HG03457 (cell line): ENCODE measurements around the gene DDX24.

Experiments
- ATAC-seq: cut with Tn5 transposase; IDR thresholded peaks from one replicate; pipeline ENCODE4 v1.9.1; 2021; ENCODE audit warnings: moderate number of reproducible peaks; ENCODE audit not compliant: unreplicated experiment

DDX24 gene

DNA sequence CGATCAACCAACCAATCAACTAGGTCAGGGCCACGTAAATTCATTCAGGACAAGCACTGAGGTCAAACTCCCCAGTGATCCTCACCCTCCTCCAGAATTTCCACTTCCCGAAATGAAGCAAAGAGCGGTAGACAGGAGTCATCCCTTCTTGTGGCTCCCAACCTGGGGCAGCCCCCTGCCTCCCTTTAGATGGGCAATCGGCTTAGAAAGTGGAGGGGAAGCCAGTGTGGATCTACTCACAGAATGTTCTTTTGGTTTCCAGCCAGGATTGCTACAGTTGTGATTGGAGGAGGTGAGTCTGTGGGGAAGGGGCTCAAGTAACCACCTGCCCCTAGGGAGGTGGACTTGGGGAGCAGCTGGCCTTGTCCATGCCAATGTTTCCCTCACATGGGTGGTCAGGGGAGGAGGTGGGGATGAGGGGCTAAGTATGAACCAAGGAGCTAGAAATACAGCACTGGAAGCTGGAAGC, 33.6 kb upstream of the DDX24 start:
- ATAC-seq, result no peak

DNA sequence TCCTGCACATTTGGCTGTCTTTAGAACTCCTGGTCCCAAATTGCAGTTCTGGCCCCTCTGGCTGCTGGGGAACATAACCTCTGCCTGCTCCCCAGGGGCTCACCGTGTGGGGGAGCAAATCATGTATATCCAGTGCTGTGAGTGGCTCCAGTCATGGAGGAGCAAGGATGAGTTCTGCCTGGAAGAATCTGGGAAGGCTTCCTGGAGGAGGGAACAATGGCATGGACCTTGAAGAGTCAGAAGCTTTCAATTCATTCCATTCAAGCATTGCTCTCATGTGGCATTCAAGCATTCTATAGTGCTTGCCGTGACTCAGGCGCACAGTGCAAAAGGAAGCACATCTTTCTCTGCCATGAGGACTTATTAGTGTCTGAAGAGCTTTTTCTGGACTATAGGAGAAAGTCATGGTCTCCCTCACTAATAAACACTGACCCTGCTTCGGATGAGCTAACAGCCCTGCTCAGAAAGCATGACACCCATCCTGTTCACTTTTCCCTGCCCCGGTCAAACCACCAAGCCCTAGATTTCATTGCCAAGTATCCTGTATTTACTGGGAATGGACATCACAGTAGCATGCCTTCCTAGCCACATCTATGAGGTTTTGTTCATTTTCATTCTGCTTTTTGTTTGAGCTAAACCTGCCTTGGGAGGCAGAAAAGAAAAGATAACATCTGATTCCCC, 33.0 kb upstream of the DDX24 start:
- no peak for ATAC-seq

DNA sequence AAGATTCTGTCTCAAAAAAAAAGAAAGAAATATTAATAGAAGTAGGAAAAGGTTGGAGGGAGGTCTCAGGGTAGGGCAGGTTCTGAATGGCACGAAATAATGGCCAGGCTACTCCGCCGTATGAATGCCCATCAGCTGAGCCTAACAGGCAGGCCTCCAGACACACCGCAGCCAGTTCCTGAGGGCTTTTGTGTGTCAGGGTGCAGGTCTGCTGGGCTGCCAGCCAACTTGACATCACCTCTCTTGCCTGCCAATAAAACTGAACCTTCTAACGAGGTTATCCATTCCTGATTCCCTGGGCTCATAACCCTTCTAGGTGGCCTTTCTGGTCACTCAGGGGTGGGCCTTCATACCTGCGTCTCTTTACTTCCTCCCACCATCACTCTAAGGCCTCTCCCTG, 32.5 kb upstream of the DDX24 start:
- no peak for ATAC-seq

DNA sequence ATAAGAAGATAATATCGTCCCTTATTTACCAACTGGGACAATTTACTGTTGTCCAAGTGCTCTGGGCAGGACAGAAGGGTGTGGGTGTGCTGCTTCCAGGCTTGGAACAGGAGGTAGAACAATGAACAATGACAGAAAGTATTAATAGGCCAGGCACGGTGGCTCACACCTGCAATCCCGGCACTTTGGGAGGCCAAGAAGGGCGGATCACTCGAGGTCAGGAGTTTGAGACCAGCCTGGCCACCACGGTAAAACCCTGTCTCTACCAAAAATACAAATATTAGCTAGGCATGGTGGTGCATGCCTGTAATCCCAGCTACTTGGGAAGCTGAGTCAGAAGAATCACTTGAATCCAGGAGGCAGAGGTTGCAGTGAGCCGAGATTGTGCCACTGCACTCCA, 32.1 kb upstream of the DDX24 start:
- ATAC-seq, result no peak

DNA sequence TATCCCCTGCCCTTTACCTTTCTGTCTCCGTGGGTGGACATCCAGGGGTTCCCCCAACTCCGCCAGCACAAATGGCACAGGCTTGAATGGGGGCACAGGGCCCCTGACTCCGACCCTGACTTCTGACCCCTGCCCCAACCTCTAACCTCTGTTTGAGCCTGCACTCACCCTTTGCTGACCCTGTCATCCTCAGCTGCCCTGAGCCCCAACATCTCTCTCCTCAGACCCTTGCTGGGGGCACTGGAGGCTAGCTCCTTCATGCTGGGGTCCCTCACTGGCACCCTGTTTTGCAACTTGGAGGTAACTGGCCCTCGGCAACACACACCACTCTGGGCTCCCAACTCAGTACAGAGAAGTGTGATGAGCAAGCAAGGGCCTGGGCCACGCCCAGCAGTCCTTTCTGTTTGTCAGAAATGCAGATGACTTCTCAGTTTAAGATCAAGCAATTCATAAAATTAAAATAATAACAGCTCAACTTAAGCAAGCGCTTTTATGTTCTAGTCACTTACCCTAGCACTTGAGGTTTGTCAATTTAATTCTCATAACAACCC, 31.6 kb upstream of the DDX24 start:
- ATAC-seq, result no peak

DNA sequence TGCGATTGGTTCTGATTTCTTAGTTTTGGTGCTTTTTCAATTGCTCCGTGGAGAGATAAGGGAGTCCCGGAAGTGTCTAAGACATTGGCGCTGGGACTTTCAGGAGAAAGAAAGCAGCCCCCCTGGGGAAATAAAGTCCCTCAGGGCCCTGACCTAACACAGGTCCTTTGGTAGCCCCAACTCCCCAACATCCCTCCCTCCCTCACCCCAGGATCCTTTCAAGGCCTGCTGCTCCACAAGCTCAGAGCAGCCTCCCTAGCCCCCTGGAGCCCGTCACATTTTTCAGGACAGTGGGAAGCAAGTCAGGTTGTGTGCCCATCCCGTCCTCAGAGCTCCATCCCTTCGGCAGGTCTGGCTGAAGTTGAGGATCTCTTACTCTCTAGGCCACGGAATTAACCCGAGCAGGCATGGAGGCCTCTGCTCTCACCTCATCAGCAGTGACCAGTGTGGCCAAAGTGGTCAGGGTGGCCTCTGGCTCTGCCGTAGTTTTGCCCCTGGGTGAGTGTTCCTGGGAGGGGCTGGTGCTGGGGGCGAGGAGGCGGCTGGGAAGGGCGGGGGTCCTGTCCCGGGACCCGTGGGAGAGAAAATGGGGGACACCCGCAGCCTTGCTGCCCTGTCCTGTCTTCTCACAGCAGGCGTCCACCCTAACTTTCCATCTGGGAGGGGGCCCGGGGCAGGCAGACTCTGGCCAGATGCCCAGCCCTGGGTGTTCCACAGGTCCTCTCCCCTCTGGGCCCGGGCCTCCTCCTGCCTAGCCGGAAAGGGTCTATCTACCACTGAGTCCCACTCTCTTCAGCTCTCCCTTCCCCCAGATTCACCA, 30.5 kb upstream of the DDX24 start:
- no peak for ATAC-seq

DNA sequence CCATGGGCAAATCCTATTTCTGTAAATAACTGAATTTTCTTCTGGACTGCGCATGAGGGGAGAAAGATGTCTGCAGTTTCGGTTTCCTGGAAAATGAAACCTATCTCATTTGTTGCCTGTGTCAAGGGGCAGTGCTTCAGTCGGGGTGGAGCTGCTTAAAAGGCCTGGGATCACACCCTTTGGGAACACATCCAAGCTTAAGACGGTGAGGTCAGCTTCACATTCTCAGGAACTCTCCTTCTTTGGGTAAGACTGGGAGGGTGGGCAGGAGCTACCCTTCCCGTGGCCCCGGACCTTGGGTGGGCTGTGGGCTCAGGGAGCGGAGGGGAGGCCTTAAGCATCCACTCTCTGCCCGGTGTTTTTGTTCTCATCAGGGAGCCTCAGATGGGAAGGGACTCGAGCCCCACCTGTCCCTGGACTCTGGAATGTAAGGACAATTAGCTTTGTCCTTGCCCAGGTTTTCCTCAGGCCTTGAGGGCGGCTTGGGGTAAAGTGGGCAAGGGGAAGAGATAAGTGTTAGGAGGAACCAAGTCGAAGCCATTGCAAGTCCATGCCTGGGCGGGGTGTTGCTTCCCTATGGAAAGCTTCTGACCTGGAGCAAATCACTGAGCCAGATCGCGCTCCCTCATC, 29.7 kb upstream of the DDX24 start, which contains the start of gene IFI27:
Gene IFI27 (plus strand): TSS at position 185 of the 630 bp plus-strand sequence.
- no peak for ATAC-seq

DNA sequence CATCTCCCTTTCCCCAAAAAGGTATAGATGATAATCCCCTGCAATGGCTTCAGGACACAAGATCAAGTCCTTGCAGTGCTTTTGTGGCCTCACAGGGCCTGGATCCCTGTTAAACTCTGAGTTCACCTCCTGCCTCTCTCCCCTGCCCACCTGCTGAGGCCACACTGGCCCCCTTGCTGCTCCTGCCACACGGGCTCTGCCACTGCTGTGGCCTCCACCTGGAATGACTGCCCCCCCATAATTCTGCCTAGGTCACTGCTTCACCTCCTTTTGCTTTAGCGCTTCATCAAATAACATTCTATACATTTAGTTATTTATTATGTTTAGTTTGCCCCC, 28.9 kb upstream of the DDX24 start:
- no peak for ATAC-seq

DNA sequence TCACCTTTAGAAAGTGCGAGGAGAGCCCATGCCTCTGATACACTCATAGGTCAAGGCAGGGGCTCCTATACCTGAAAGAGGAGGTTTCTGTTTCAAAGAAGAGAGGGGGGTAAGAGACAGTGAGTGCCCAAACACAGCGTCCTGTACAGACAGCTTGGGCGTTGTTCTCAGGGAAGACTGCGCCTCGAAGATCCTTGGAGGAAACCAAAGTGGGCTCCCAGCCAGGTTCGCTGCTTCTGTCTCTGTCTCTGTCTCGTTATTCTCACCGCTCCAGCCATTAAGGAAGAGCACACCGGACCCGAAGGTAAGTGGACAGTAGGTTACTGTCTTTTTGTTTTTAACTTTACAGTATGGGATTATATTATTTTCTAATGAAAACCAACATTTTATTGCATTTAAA, 23.7 kb upstream of the DDX24 start:
- no peak for ATAC-seq

DNA sequence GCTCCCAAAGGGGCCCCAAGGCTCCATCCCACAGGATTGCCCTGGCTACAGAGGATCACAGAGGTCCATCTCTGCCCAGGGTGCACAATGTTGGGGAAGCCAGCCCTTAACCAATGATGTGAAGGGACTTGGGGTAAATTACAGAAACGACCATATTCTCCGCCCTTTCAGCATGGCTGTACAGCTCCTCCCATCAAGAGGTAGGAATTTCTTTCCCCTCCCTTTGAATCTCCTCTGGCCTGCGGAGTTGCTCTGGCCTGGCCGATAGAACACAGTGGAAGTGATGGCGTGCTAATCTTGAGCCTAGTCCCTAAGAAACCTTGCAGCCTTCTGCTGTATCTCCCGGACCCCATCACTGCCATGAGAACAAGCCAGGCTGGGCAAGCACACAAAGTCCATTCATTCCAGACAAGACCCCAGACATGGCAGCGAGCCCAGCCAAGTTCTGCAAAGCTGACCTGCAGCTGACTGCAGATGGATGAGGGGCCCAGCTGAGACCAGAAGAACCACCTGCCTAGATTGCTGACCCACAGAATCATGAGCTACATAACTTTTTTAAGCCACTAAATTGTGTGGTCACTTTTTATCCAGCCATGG, 22.6 kb upstream of the DDX24 start:
- no peak for ATAC-seq

DNA sequence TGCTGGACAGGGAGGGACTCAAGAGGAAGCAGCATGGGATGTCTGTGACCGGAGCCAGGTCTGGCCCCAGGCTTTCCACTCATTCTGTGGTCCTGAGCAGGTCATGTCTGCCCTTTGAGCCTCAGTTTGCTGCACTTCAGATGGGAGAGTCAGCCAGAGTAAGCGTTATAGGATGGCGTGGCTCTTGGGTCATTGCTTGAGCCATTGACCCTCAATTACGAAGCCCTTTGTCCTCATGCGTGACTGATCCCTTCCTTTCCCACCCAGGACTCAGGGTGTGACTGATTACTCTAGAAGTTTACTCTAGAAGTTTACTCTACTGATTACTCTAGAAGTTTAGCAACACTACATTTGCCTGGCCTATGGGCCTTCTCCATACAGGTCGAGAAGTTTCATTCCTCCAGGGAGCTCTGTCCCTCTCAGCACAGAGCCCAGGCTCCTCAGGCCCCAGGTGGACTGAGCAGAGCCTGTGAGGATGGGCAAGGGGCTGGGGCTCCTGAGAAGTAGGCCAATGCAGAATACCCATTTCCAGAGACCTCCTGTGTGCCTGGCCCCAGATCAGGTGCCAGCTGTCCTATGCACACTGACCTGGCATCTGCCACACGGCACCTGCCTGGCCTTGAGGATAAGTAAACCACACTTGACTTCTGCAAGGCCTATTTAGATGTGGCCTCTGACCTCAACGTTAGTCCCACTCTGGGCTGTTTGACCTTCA, 21.9 kb upstream of the DDX24 start:
- ATAC-seq, result no peak

DNA sequence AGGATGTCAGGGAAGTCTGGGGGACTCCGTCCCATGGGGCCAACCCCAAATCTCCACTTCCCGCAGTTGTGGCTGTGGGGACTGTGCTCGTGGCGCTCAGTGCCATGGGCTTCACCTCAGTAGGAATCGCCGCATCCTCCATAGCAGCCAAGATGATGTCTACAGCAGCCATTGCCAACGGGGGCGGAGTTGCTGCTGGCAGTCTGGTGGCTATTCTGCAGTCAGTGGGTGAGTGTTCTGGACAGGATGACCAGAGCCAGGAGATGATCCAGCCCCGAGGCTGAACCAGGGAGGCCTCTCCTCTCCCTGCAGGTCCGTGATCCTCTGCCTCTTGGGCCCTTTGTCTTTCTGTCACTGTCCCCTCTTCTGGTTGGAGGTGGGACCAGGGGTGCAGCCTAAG, 20.7 kb upstream of the DDX24 start:
- no peak for ATAC-seq

DNA sequence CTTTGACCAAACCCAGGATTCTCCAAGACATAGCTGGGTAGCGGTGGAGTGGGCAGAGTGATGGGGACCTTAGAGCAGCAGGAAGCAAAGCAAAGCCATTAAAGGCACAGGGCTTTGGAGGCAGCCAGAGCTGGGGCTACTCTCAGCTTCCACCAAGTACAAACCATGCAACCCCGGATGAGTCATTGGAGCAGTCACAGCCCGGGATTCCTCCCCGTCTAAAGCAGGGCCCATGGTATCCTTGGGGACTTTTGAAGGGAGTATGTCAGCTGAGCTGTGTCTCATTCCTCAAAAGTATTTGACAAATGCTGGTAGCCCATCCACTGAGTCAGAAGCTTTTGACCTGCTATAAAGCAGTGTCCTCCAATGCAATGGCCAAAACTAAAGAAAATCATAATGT, 19.8 kb upstream of the DDX24 start:
- no peak for ATAC-seq

DNA sequence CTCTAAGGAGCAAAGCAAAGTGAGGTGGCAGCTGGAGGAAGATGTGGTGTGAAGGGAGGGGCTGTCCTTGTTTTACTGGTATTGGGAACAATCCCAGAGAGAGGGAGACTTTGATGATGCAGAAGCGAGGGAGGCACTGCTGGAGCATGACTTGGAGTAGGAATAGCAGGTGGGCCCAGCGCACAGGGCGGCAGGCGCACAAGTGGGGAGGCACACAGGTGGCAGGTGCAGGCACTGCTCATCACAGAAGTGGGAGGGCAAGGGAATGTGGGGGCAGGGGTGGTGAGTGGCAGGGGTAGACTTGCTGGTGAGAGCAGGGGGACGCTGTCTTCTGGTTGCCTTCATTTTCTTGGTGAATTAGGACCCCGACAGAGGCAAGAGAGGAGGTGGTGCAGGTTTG, 18.0 kb upstream of the DDX24 start:
- ATAC-seq, result no peak

DNA sequence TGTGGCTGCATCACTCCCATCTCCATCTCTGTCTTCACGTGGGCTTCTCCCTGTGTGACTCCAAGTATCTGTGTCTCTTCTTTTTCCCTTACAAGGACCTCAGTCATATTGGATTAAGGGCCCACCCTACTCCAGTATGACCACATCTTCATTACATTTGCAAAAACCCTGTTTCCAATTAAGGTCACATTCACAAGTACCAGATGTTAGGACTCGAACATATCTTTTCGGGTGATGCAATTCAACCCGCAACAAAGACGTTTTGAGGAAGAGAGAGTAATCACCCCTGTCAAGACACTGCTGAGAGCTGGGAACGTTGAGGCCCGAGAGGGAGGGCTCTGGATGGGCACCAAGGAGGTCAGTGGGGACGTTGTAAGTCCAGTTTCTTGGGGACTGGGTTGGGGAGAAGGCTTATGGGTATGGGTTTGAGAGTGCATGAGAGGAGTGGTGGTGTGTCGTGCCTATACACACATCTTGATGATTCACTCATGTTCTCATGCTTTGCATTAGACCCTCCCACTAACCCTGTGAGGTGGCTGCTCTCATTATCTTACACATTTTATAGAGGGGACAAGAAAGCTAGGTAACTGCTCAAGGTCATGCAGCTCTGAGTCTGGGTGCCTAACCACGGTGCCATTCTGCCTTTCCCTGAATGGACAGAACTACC, 17.5 kb upstream of the DDX24 start:
- ATAC-seq, result no peak

DNA sequence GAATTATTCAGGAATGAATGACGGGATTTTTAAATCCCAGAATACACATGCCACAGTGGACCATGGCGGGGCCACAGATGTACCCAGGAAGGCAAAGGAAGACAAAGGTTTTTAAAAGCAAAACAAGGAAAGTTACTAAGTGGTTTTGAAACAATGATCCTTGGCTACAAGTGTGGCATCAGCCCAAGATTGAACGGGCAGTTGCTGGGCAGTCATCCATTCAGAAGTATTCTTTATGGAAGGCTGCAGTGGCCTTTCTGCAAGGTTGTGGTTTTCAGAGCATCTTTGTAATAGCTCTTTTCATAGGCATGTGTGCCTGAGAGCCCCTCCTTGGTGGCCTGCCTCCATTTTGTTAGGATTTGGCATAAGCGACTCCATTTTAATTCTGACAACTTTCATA, 16.1 kb upstream of the DDX24 start:
- ATAC-seq, result no peak

DNA sequence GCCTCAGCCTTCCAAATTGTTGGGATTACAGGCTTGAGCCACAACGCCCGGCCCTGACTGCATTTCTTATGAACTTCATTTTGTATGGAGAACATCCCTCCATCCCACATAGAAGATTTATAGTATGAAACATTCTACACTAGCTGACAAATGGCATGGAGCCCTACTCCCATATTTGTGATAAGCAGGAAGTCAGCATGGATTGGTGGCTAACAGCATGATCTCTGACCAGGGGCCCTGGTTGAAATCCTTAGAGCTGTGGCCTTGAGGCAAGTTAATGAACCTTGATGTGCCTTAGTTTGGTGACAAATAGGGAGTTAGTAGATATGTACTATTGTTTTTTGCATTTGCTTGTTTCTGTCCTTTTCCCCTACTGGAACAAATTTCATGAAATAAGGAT, 12.4 kb upstream of the DDX24 start:
- ATAC-seq, result no peak

DNA sequence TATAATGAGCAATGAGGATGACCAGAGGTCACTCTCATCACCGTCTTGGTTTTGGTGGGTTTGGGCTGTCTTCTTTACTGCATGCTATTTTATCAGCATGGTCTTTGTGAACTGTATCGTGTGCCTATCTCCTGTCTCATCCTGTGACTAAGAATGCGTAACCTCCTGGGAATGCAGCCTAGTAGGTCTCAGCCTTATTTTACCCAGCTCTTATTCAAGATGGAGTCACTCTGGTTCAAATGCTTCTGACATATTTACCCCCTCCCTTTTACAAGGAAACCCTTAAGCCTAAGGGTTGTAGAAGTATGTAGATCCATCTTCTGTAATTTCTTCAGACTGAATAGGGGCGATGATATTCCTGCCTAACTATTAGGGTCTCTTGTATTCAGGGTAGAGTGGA, 8.5 kb upstream of the DDX24 start:
- no peak for ATAC-seq

DNA sequence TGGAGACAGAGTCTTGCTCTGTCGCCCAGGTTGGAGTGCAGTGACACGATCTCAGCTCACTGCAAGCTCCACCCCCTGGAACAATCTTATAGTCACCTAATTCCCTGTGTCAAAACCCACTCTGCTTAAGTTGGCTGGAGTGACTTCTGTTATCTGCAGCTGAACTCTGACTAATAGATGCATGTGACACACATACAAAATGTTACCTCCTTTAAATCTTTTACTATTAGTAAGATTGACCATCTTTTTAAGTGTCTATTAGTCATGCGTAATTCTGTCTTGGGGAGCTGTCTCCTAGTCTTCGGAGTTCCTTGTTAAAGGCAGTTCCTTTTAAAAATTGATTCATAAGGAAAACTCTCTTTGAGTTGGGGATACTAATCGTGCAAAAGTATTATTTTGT, 7.5 kb upstream of the DDX24 start:
- ATAC-seq, result no peak

DNA sequence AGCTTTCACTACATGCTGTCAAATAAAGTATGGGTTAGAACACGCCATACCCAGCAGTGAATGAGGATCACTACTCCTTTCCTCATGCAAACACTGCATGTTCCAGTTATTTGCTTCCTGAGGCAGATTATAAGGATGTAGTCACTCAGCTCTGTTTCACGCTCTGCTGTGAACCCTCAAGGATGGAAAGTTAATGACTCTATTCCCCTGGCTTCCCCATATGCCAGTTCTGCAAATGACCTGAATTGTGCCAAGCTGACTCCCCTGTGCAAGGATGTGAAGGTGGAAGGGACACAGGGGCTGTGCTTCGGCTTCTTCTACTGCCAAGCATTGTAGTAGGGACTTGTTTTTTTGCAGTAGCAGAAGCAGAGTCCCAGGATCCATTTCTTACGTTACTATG, 6.9 kb upstream of the DDX24 start:
- ATAC-seq, result no peak
